ENCODE measurements around the gene MED9.

DNA sequence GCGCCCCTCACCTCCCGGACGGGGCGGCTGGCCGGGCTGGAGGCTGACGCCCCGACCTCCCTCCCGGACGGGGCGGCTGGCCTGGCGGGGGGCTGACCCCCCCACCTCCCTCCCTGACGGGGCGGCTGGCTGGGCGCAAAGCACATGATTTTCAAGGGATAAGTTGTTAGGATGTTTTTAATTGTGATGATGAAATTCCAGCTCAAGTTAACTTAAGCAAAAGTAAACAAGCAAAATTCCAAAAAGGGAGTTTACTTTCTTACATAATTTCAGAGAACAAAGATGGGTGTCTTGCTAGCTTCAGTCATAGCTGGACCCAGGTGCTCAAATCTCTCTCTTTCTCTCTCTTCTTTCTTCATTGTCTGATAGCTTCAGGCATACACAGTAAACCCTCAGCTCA, 33.6 kb upstream of the MED9 start:
- TF ChIP-seq, protein P1, sequence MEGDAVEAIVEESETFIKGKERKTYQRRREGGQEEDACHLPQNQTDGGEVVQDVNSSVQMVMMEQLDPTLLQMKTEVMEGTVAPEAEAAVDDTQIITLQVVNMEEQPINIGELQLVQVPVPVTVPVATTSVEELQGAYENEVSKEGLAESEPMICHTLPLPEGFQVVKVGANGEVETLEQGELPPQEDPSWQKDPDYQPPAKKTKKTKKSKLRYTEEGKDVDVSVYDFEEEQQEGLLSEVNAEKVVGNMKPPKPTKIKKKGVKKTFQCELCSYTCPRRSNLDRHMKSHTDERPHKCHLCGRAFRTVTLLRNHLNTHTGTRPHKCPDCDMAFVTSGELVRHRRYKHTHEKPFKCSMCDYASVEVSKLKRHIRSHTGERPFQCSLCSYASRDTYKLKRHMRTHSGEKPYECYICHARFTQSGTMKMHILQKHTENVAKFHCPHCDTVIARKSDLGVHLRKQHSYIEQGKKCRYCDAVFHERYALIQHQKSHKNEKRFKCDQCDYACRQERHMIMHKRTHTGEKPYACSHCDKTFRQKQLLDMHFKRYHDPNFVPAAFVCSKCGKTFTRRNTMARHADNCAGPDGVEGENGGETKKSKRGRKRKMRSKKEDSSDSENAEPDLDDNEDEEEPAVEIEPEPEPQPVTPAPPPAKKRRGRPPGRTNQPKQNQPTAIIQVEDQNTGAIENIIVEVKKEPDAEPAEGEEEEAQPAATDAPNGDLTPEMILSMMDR (IDR thresholded peaks at IDR 0.05): no peak
- no peak for TF ChIP-seq POLR2A (IDR thresholded peaks at IDR 0.05)
- TF ChIP-seq POLR2AphosphoS5 (IDR thresholded peaks at IDR 0.05; ENCODE audit: insufficient read depth in 1 of 2, low read depth in 1 of 2): no peak

Measured in vagina (tissue), 2 donors.